ENCODE results near the gene MCC.

MCC gene

DNA sequence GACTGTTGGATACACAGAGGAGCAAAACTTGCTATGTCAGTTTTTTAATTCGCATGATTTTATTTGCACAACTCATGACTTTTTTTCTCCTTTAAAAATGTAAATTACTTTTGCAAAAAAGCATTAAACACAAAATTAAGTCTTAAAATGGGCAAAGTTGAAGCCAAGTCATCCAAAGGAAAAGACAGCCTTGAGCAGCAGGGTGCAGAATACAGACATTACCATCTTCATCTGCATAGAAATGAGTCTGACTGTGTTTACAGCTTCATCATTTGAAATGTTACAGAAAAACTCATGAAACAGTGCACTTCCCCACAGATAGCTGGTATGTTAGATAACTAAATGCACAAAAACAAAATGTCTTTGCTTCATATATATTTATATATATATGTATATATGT lies 154.8 kb downstream of the MCC start:
- DNase-seq (ENCODE audit: low read depth in 1 of 2, low spot score in 1 of 2) = no peak
- Histone ChIP-seq H3K4me3 (replicated peaks; ENCODE audit: insufficient read depth, low read length) (no peak overlapping the region), H3K27ac (replicated peaks) (no peak overlapping the region), H3K27me3 (ENCODE audit: insufficient read depth, poor library complexity, severe bottlenecking) (no peaks in the 10 kb centered on the region)
- TF ChIP-seq, protein P1, sequence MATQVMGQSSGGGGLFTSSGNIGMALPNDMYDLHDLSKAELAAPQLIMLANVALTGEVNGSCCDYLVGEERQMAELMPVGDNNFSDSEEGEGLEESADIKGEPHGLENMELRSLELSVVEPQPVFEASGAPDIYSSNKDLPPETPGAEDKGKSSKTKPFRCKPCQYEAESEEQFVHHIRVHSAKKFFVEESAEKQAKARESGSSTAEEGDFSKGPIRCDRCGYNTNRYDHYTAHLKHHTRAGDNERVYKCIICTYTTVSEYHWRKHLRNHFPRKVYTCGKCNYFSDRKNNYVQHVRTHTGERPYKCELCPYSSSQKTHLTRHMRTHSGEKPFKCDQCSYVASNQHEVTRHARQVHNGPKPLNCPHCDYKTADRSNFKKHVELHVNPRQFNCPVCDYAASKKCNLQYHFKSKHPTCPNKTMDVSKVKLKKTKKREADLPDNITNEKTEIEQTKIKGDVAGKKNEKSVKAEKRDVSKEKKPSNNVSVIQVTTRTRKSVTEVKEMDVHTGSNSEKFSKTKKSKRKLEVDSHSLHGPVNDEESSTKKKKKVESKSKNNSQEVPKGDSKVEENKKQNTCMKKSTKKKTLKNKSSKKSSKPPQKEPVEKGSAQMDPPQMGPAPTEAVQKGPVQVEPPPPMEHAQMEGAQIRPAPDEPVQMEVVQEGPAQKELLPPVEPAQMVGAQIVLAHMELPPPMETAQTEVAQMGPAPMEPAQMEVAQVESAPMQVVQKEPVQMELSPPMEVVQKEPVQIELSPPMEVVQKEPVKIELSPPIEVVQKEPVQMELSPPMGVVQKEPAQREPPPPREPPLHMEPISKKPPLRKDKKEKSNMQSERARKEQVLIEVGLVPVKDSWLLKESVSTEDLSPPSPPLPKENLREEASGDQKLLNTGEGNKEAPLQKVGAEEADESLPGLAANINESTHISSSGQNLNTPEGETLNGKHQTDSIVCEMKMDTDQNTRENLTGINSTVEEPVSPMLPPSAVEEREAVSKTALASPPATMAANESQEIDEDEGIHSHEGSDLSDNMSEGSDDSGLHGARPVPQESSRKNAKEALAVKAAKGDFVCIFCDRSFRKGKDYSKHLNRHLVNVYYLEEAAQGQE (IDR thresholded peaks at IDR 0.05; ENCODE audit: insufficient replicate concordance, low read depth) = no peak
- TF ChIP-seq, protein P2, sequence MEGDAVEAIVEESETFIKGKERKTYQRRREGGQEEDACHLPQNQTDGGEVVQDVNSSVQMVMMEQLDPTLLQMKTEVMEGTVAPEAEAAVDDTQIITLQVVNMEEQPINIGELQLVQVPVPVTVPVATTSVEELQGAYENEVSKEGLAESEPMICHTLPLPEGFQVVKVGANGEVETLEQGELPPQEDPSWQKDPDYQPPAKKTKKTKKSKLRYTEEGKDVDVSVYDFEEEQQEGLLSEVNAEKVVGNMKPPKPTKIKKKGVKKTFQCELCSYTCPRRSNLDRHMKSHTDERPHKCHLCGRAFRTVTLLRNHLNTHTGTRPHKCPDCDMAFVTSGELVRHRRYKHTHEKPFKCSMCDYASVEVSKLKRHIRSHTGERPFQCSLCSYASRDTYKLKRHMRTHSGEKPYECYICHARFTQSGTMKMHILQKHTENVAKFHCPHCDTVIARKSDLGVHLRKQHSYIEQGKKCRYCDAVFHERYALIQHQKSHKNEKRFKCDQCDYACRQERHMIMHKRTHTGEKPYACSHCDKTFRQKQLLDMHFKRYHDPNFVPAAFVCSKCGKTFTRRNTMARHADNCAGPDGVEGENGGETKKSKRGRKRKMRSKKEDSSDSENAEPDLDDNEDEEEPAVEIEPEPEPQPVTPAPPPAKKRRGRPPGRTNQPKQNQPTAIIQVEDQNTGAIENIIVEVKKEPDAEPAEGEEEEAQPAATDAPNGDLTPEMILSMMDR (IDR thresholded peaks at IDR 0.05; ENCODE audit: insufficient read depth, low read length) = no peak
- TF ChIP-seq POLR2AphosphoS5 (IDR thresholded peaks at IDR 0.05; ENCODE audit: low read depth) = no peak
- TF ChIP-seq GABPA (IDR thresholded peaks at IDR 0.05; ENCODE audit: low read depth) = no peak
- no peak for TF ChIP-seq SPI1 (IDR thresholded peaks at IDR 0.05; ENCODE audit: borderline replicate concordance, low read depth)

DNA sequence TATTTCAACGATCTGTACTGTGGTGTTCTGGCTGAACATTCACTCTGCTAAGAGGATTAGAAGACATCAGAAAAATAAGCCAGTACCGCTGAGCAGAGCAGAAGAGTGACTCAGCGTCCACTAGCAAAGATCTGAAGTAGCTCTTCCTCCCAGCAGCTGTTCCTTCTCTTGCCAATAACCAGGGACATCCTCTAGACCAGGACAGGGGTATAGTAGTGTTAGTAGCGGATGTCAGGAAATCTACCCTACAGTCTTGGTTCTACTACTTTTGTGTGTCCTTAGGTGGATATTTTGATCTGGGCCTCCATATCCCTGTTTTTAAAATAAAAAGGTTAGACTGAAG lies 157.1 kb downstream of the MCC start:
- Histone ChIP-seq H3K27me3 (ENCODE audit: insufficient read depth, poor library complexity, severe bottlenecking) (no peaks in the 10 kb centered on the region), H3K27ac (replicated peaks) (no peak overlapping the region), H3K4me3 (replicated peaks; ENCODE audit: insufficient read depth, low read length) (no peak overlapping the region)
- TF ChIP-seq GABPA (IDR thresholded peaks at IDR 0.05; ENCODE audit: low read depth) = no peak
- no peak for TF ChIP-seq SPI1 (IDR thresholded peaks at IDR 0.05; ENCODE audit: borderline replicate concordance, low read depth)
- TF ChIP-seq, protein P2 (IDR thresholded peaks at IDR 0.05; ENCODE audit: insufficient read depth, low read length) = no peak
- TF ChIP-seq, protein P1 (IDR thresholded peaks at IDR 0.05; ENCODE audit: insufficient replicate concordance, low read depth) = no peak
- TF ChIP-seq POLR2AphosphoS5 (IDR thresholded peaks at IDR 0.05; ENCODE audit: low read depth) = no peak
- no peak for DNase-seq (ENCODE audit: low read depth in 1 of 2, low spot score in 1 of 2)

DNA sequence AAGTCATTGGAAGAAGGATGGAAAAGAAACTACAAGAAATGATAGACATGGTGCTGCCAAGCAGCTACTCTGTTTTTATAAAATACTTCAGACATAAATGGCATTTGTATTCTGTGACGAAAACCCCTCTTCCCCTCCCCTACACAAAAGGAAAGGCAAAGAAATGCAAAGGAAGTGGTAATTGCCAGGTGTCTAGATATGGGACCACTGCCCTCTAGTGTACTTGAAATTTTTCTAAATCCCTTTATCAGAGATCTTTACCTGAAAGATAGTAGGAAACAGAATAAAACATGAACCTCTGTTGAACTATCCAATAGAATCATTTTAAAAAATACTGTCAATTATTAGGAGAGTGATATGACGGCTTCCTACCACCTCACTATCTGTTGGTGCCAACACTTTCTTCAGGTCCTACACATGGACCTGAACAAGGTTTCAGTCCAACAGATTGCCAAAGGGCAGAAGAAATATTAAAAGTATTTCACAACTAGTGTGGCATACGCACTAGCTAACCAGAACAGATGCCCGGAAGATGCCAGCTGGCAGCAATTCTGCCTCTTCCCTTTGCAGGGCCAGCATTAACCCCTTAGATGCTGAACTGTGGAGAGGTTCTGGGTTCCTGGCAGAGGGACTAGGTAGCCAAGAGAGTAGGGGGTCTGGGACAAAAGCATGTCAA lies 157.6 kb downstream of the MCC start:
- Histone ChIP-seq H3K4me3 (replicated peaks; ENCODE audit: insufficient read depth, low read length) (no peak overlapping the region), H3K27ac (replicated peaks) (no peak overlapping the region), H3K27me3 (ENCODE audit: insufficient read depth, poor library complexity, severe bottlenecking) (no peaks in the 10 kb centered on the region)
- no peak for TF ChIP-seq GABPA (IDR thresholded peaks at IDR 0.05; ENCODE audit: low read depth)
- TF ChIP-seq, protein P1 (IDR thresholded peaks at IDR 0.05; ENCODE audit: insufficient replicate concordance, low read depth) = no peak
- TF ChIP-seq, protein P2 (IDR thresholded peaks at IDR 0.05; ENCODE audit: insufficient read depth, low read length) = no peak
- TF ChIP-seq POLR2AphosphoS5 (IDR thresholded peaks at IDR 0.05; ENCODE audit: low read depth) = no peak
- no peak for TF ChIP-seq SPI1 (IDR thresholded peaks at IDR 0.05; ENCODE audit: borderline replicate concordance, low read depth)
- DNase-seq (ENCODE audit: low read depth in 1 of 2, low spot score in 1 of 2) = no peak
